Endothelial cell of umbilical vein (primary cell): ENCODE results near the gene LDB3. TPM values are rescaled to one million over a fixed set of nuclear protein-coding genes. Genes with fewer than 3 reads are reported as not detected.

Experiments used
- BruUV-seq: library from RNA; stranded (reverse); fragments of 400-500 nt; replicated peaks from 2 replicates; lab custom pipeline; 2021; lab: Mats Ljungman, UMichigan
- CTCF ChIA-PET: fragments of 300-600, 350-600 bp; sonication (Branson Sonifier 250); formaldehyde crosslinking; loops from one replicate; lab custom pipeline; 2021; ENCODE audit warnings: antibody characterized with exemption, inconsistent platforms; lab: Charles Lee
- POLR2A ChIA-PET: fragments of 300-600, 350-600 bp; sonication (Branson Sonifier 250); formaldehyde crosslinking; loops from one replicate; lab custom pipeline; 2021; ENCODE audit warnings: antibody characterized with exemption, inconsistent platforms; lab: Charles Lee
- DNase-seq: peaks from one replicate; pipeline ENCODE4 v3.0.0-alpha.2; 2011; ENCODE audit warnings: low read depth, low spot score
- FAIRE-seq: peaks from 2 replicates; lab custom pipeline; 2011; peaks lifted over from hg19 to GRCh38; lab: Jason Lieb, UNC
- H2AFZ ChIP-seq: 2 replicates; pipeline ENCODE4 v1.6.0; 2012; ENCODE audit warnings: low read depth, low read length, control low read depth, inconsistent platforms
- H3K27ac ChIP-seq: 2 replicates; pipeline ENCODE4 v1.5.1; 2011; ENCODE audit warnings: low read depth, mild to moderate bottlenecking, control low read depth, low read length, moderate library complexity; ENCODE audit not compliant: insufficient read depth
- H3K27me3 ChIP-seq, 2 experiments: 2 replicates each; pipeline versions ENCODE4 v1.6.0 to v1.6.1; 2011; ENCODE audit warnings: low read length in 2 of 2, mixed read lengths in 1 of 2; ENCODE audit not compliant: control insufficient read depth in 2 of 2, insufficient read depth in 2 of 2
- H3K36me3 ChIP-seq, 2 experiments: 2 replicates in 1 of 2; 3 replicates in 1 of 2; pipeline ENCODE4 v1.5.1; 2011; ENCODE audit warnings: low read length in 2 of 2, mild to moderate bottlenecking in 1 of 2, moderate library complexity in 1 of 2; ENCODE audit not compliant: control insufficient read depth in 2 of 2, insufficient read depth in 2 of 2; ENCODE audit errors: extremely low read depth in 1 of 2
- H3K4me1 ChIP-seq: 3 replicates; pipeline ENCODE4 v1.5.1; 2011; ENCODE audit warnings: mild to moderate bottlenecking, low read length; ENCODE audit not compliant: control insufficient read depth, insufficient read depth; ENCODE audit errors: extremely low read depth
- H3K4me2 ChIP-seq: 2 replicates; pipeline ENCODE4 v1.6.1; 2011; ENCODE audit warnings: low read length, control low read depth, mixed read lengths; ENCODE audit not compliant: insufficient read depth
- H3K4me3 ChIP-seq, 3 experiments: fragments of 200-600 bp in 1 of 3; sonication (generic), shearing (Covaris generic) in 1 of 3; replicated peaks in 1 of 3; 2 replicates each; pipeline ENCODE4 v1.5.1; 2011 to 2016; ENCODE audit warnings: control low read depth in 3 of 3, low read length in 3 of 3, mild to moderate bottlenecking in 2 of 3, inconsistent platforms in 1 of 3, low read depth in 1 of 3, moderate library complexity in 1 of 3; ENCODE audit not compliant: insufficient read depth in 1 of 3
- H3K79me2 ChIP-seq: 2 replicates; pipeline ENCODE4 v1.6.0; 2012; ENCODE audit warnings: low read length, inconsistent platforms; ENCODE audit not compliant: control insufficient read depth, insufficient read depth
- H3K9ac ChIP-seq: replicated peaks from 2 replicates; pipeline ENCODE3; 2011; ENCODE audit warnings: low read length, control low read depth; ENCODE audit not compliant: insufficient read depth; ENCODE audit errors: extremely low read depth
- H3K9me1 ChIP-seq: replicated peaks from 3 replicates; pipeline ENCODE4 v1.6.0; 2011; ENCODE audit warnings: mild to moderate bottlenecking, low read length; ENCODE audit not compliant: control insufficient read depth, insufficient read depth; ENCODE audit errors: extremely low read depth
- H3K9me3 ChIP-seq: replicated peaks from 2 replicates; pipeline ENCODE4 v1.5.1; 2012; ENCODE audit warnings: low read length, inconsistent platforms; ENCODE audit not compliant: control insufficient read depth, insufficient read depth
- H4K20me1 ChIP-seq: replicated peaks from 2 replicates; pipeline ENCODE3; 2011; ENCODE audit warnings: mild to moderate bottlenecking, low read length; ENCODE audit not compliant: control insufficient read depth, insufficient read depth; ENCODE audit errors: extremely low read depth
- CTCF ChIP-seq, 2 donors: IDR thresholded peaks; 1 replicate in 1 of 2; 2 replicates in 1 of 2; pipeline ENCODE4 v1.5.1; 2011; ENCODE audit warnings: low read length in 2 of 2, mild to moderate bottlenecking in 2 of 2, moderate library complexity in 2 of 2, control low read depth in 1 of 2, inconsistent platforms in 1 of 2, low read depth in 1 of 2; ENCODE audit not compliant: insufficient read depth in 1 of 2; ENCODE audit errors: extremely low read depth in 1 of 2
- EZH2 ChIP-seq: IDR thresholded peaks from 2 replicates; pipeline ENCODE4 v1.6.1; 2012; ENCODE audit warnings: borderline replicate concordance, low read depth, mild to moderate bottlenecking, moderate library complexity, low read length, inconsistent platforms; ENCODE audit not compliant: severe bottlenecking
- FOS ChIP-seq: IDR thresholded peaks from 2 replicates; pipeline ENCODE4 v1.6.1; 2011; ENCODE audit warnings: mild to moderate bottlenecking, low read length, moderate library complexity, borderline replicate concordance; ENCODE audit not compliant: insufficient read depth
- GATA2 ChIP-seq: IDR thresholded peaks from 2 replicates; pipeline ENCODE4 v1.7.0; 2011; ENCODE audit warnings: low read depth, mild to moderate bottlenecking, moderate library complexity, mixed read lengths, low read length; ENCODE audit not compliant: insufficient read length, insufficient read depth
- JUN ChIP-seq: IDR thresholded peaks from 2 replicates; pipeline ENCODE4 v1.6.1; 2011; ENCODE audit warnings: borderline replicate concordance, low read depth; ENCODE audit not compliant: insufficient read length, insufficient read depth
- MYC ChIP-seq: IDR thresholded peaks from one replicate; pipeline ENCODE4 v1.6.1; 2011; ENCODE audit warnings: mild to moderate bottlenecking, low read depth, low read length
- POLR2A ChIP-seq: IDR thresholded peaks from 2 replicates; pipeline ENCODE4 v1.6.1; 2012; ENCODE audit warnings: low read depth, mild to moderate bottlenecking, control low read depth, low read length
- POLR2AphosphoS5 ChIP-seq: IDR thresholded peaks from 2 replicates; pipeline ENCODE4 v1.6.1; 2012; ENCODE audit warnings: low read depth, mild to moderate bottlenecking, control low read depth, low read length, moderate library complexity; ENCODE audit not compliant: insufficient read depth
- dilution Hi-C: fragments of 300-500 bp; cut with MboI; formaldehyde crosslinking; loops from one replicate; pipeline ENCODE4 v1.15.0; 2019; ENCODE audit warnings: low sequenced_read_pairs; ENCODE audit not compliant: extremely low pct_ligation_motif_present
- intact Hi-C: fragments of 100-400 bp; cut with micrococcal nuclease; formaldehyde crosslinking; loops from one replicate; pipeline ENCODE4 v1.10.0; 2022
- polyA plus RNA-seq, 4 experiments: library from polyadenylated mRNA; depleted of rRNA in 3 of 4; stranded (reverse) in 3 of 4; unstranded in 1 of 4; fragments of >200 nt; gene quantifications; 2 replicates each; pipeline versions ENCODE4 v1.2.1 to v1.2.3, GENCODE V29; 2011 to 2012; ENCODE audit warnings: missing spikeins in 1 of 4
- total RNA-seq: library from RNA; stranded (reverse); gene quantifications from 2 replicates; pipeline ENCODE4 v1.2.3, GENCODE V29; 2021
- TF ChIP-seq, protein P1 (sequence below): IDR thresholded peaks from 2 replicates; pipeline ENCODE4 v1.6.1; 2011; ENCODE audit not compliant: insufficient read depth, insufficient read length

LDB3 gene
- total and polyA plus RNA-seq, 2 donors (not counting 3 experiments of a cell fraction or from before 2014, with no cell fraction given), result not detected

- no peaks in the 10 kb centered on the region for H3K4me1 ChIP-seq
- POLR2A ChIA-PET, result no interaction called here
- H3K9ac ChIP-seq, result no peak overlapping the region
- no peaks in the 10 kb centered on the region for H3K9me3 ChIP-seq
- CTCF ChIA-PET, result interaction anchor here (0.8 to 4.6 kb wide), 16 partner anchors 9 to 276 kb away, joined by 3 to 129 read pairs (median 5); partner anchors contain the start of genes ADIRF and BMPR1A
- H3K4me3 ChIP-seq, result no peak overlapping the region
- BruUV-seq, result no TSS peak
- TF ChIP-seq MYC, result no peak
- no peak for TF ChIP-seq FOS
- no peak for TF ChIP-seq POLR2AphosphoS5
- TF ChIP-seq, protein P1, sequence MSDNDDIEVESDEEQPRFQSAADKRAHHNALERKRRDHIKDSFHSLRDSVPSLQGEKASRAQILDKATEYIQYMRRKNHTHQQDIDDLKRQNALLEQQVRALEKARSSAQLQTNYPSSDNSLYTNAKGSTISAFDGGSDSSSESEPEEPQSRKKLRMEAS, result no peak
- TF ChIP-seq POLR2A, result no peak
- no peak for TF ChIP-seq CTCF (IDR thresholded peaks at IDR 0.05; ENCODE audit: extremely low read depth in 1 of 2, insufficient read depth in 1 of 2, low read depth in 1 of 2, low read length in 2 of 2)
- TF ChIP-seq JUN, result no peak
- no peak for TF ChIP-seq GATA2
- no peak for TF ChIP-seq EZH2
- intact Hi-C loops (loop anchor here (1.0 kb wide), 1 partner anchor 207 kb away; no protein-coding TSS in a partner anchor), dilution Hi-C loops (no loop called here)
- FAIRE-seq (no peak), DNase-seq (no peak)
- no peaks in the 10 kb centered on the region for H3K9me1 ChIP-seq
- no peaks in the 10 kb centered on the region for H3K79me2 ChIP-seq
- H3K36me3 ChIP-seq, result no peaks in the 10 kb centered on the region
- H2AFZ ChIP-seq, result no peak overlapping the region
- H3K4me2 ChIP-seq, result no peak overlapping the region
- peaks cover 49 to 58% of the 10 kb centered on the region in 2 experiments for H3K27me3 ChIP-seq
- no peak overlapping the region for H3K27ac ChIP-seq
- no peaks in the 10 kb centered on the region for H4K20me1 ChIP-seq
These were observed 24.4 kb downstream of the LDB3 start for GRCh38 chr10:86692664-86693063.
